ENCODE data around the gene MMP24. TPM values are rescaled to one million over a fixed set of nuclear protein-coding genes. Genes with fewer than 3 reads are reported as not detected.
"Not testable (repeated sequence)": the region's sequence is repeated elsewhere in the genome, so short reads cannot be mapped to it uniquely, and the experiment has no call there.

MMP24 gene
- total RNA-seq, 2 experiments from 2014 or later, result not detected

- no peaks in the 10 kb centered on the region for H3K79me2 ChIP-seq (ENCODE audit: insufficient read depth, low read depth, low read length)
- H3K9me3 ChIP-seq (ENCODE audit: low read length), result no peaks in the 10 kb centered on the region
- H3K4me2 ChIP-seq (ENCODE audit: low read length), result no peak overlapping the region
- BruUV-seq (replicated peaks), result no TSS peak
- H3K27ac ChIP-seq (ENCODE audit: low read depth, low read length, poor library complexity, severe bottlenecking), result no peak overlapping the region
- intact Hi-C loops (cut with micrococcal nuclease; ENCODE audit: unreplicated experiment), result no loop called here
- no peak overlapping the region for H2AFZ ChIP-seq (ENCODE audit: low read length)
- H4K20me1 ChIP-seq (ENCODE audit: insufficient read depth, low read length), result no peaks in the 10 kb centered on the region
- no peak for TF ChIP-seq CTCF (conservative IDR thresholded peaks at IDR 0.05; ENCODE audit: low read length)
- TF ChIP-seq EZH2phosphoT487 (IDR thresholded peaks at IDR 0.05; ENCODE audit: borderline replicate concordance, low read depth, low read length), result no peak
- no peak overlapping the region for H3K4me3 ChIP-seq (ENCODE audit: low read depth, low read length, poor library complexity, severe bottlenecking)
- peaks cover 5% of the 10 kb centered on the region for H3K4me1 ChIP-seq (ENCODE audit: insufficient read depth, low read length, poor library complexity, severe bottlenecking)
- ChIA-PET POLR2A (interaction anchor here (0.6 kb wide), 1 partner anchor 14 kb away, joined by 6 read pairs; no protein-coding TSS in a partner anchor), CTCF (ENCODE audit: unreplicated experiment) (interaction anchor here (0.7 kb wide), 1 partner anchor 17 kb away, joined by 5 read pairs; no protein-coding TSS in a partner anchor)
- H3K9me2 ChIP-seq (ENCODE audit: insufficient read depth, low read length), result no peaks in the 10 kb centered on the region
- DNase-seq (ENCODE audit: low spot score), result no peak
- no peaks in the 10 kb centered on the region for H3K36me3 ChIP-seq (ENCODE audit: insufficient read depth, low read length)
Measured at GRCh38 chr20:35251613-35251940, 25.1 kb downstream of the MMP24 start.

GRCh38 chr20:35252037-35252461 is 25.6 kb downstream of the MMP24 start:
- no peak overlapping the region for H2AFZ ChIP-seq (ENCODE audit: low read length)
- BruUV-seq (replicated peaks), result no TSS peak
- H3K4me2 ChIP-seq (ENCODE audit: low read length), result no peak overlapping the region
- no peak for DNase-seq (ENCODE audit: low spot score)
- no peak overlapping the region for H3K4me3 ChIP-seq (ENCODE audit: low read depth, low read length, poor library complexity, severe bottlenecking)
- POLR2A ChIA-PET, result no interaction called here
- peaks cover 5% of the 10 kb centered on the region for H3K4me1 ChIP-seq (ENCODE audit: insufficient read depth, low read length, poor library complexity, severe bottlenecking)
- H3K27ac ChIP-seq (ENCODE audit: low read depth, low read length, poor library complexity, severe bottlenecking), result no peak overlapping the region
- TF ChIP-seq CTCF (conservative IDR thresholded peaks at IDR 0.05; ENCODE audit: low read length), result no peak
- no peak for TF ChIP-seq EZH2phosphoT487 (IDR thresholded peaks at IDR 0.05; ENCODE audit: borderline replicate concordance, low read depth, low read length)
- H3K79me2 ChIP-seq (ENCODE audit: insufficient read depth, low read depth, low read length), result no peaks in the 10 kb centered on the region
- no peaks in the 10 kb centered on the region for H3K9me2 ChIP-seq (ENCODE audit: insufficient read depth, low read length)
- no peaks in the 10 kb centered on the region for H3K9me3 ChIP-seq (ENCODE audit: low read length)
- H4K20me1 ChIP-seq (ENCODE audit: insufficient read depth, low read length), result no peaks in the 10 kb centered on the region
- CTCF ChIA-PET (ENCODE audit: unreplicated experiment), result interaction anchor here (0.5 kb wide), 1 partner anchor 1081 kb away, joined by 8 read pairs; no protein-coding TSS in a partner anchor
- intact Hi-C loops (cut with micrococcal nuclease; ENCODE audit: unreplicated experiment), result no loop called here
- H3K36me3 ChIP-seq (ENCODE audit: insufficient read depth, low read length), result no peaks in the 10 kb centered on the region

GRCh38 chr20:35252598-35252997 is 26.1 kb downstream of the MMP24 start:
- H3K4me2 ChIP-seq (ENCODE audit: low read length); H3K9me2 ChIP-seq (ENCODE audit: insufficient read depth, low read length); POLR2A ChIA-PET; H3K27ac ChIP-seq (ENCODE audit: low read depth, low read length, poor library complexity, severe bottlenecking); H3K79me2 ChIP-seq (ENCODE audit: insufficient read depth, low read depth, low read length); H3K36me3 ChIP-seq (ENCODE audit: insufficient read depth, low read length); H3K4me3 ChIP-seq (ENCODE audit: low read depth, low read length, poor library complexity, severe bottlenecking); intact Hi-C loops (cut with micrococcal nuclease; ENCODE audit: unreplicated experiment); BruUV-seq (replicated peaks); H3K9me3 ChIP-seq (ENCODE audit: low read length); H3K4me1 ChIP-seq (ENCODE audit: insufficient read depth, low read length, poor library complexity, severe bottlenecking); DNase-seq (ENCODE audit: low spot score); H4K20me1 ChIP-seq (ENCODE audit: insufficient read depth, low read length); H2AFZ ChIP-seq (ENCODE audit: low read length): not testable (repeated sequence)
- CTCF ChIA-PET (ENCODE audit: unreplicated experiment), result interaction anchor here (0.5 kb wide), 1 partner anchor 1080 kb away, joined by 8 read pairs; no protein-coding TSS in a partner anchor
